PFSK-1 (cell line): ENCODE results near the gene FAXDC2.

ENCODE experiments used
- FOXP2 ChIP-seq: optimal IDR thresholded peaks from 2 replicates; pipeline ENCODE3; 2011; ENCODE audit warnings: borderline replicate concordance, control low read depth, inconsistent platforms; ENCODE audit not compliant: insufficient read depth; ENCODE audit errors: extremely low read length, extremely low read depth
- POLR2AphosphoS5 ChIP-seq: IDR thresholded peaks from 2 replicates; pipeline ENCODE4 v1.6.1; 2012; ENCODE audit warnings: low read depth, mild to moderate bottlenecking, control low read depth, low read length, moderate library complexity
- SIN3A ChIP-seq: IDR thresholded peaks from 2 replicates; pipeline ENCODE4 v1.6.1; 2012; ENCODE audit warnings: mild to moderate bottlenecking, low read length, moderate library complexity, borderline replicate concordance; ENCODE audit not compliant: insufficient read depth
- TAF1 ChIP-seq: IDR thresholded peaks from 2 replicates; pipeline ENCODE4 v1.6.1; 2012; ENCODE audit warnings: low read length, control low read depth, borderline replicate concordance; ENCODE audit not compliant: insufficient read depth
- TF ChIP-seq, protein P1 (sequence below), 2 experiments: IDR thresholded peaks; 2 replicates each; pipeline versions ENCODE4 v1.6.1 to v1.8.0; 2011 to 2012; ENCODE audit warnings: low read depth in 2 of 2, low read length in 2 of 2, control low read depth in 1 of 2, inconsistent platforms in 1 of 2, mild to moderate bottlenecking in 1 of 2, moderate library complexity in 1 of 2; ENCODE audit not compliant: insufficient read depth in 1 of 2

DNA sequence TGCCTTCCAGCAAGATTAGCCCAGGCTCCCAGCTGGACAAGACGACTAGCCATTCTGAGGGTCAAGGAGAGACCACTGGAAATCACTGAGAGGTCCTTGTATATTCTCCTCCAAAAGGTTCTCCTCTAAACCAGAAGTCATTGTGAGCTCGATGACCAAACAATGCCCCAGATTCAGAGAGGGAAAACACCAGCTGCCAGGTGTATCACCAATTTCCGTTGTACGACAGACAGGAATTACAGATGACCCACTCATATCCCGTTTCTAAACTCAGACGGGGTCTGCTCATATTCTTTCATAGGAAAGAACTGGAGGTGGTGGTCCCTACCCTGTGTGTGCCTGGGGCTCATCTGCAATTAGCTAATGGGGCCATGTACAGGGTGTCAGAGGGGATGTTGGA lies 14.2 kb downstream of the FAXDC2 start:
- TF ChIP-seq, protein P1, sequence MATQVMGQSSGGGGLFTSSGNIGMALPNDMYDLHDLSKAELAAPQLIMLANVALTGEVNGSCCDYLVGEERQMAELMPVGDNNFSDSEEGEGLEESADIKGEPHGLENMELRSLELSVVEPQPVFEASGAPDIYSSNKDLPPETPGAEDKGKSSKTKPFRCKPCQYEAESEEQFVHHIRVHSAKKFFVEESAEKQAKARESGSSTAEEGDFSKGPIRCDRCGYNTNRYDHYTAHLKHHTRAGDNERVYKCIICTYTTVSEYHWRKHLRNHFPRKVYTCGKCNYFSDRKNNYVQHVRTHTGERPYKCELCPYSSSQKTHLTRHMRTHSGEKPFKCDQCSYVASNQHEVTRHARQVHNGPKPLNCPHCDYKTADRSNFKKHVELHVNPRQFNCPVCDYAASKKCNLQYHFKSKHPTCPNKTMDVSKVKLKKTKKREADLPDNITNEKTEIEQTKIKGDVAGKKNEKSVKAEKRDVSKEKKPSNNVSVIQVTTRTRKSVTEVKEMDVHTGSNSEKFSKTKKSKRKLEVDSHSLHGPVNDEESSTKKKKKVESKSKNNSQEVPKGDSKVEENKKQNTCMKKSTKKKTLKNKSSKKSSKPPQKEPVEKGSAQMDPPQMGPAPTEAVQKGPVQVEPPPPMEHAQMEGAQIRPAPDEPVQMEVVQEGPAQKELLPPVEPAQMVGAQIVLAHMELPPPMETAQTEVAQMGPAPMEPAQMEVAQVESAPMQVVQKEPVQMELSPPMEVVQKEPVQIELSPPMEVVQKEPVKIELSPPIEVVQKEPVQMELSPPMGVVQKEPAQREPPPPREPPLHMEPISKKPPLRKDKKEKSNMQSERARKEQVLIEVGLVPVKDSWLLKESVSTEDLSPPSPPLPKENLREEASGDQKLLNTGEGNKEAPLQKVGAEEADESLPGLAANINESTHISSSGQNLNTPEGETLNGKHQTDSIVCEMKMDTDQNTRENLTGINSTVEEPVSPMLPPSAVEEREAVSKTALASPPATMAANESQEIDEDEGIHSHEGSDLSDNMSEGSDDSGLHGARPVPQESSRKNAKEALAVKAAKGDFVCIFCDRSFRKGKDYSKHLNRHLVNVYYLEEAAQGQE (IDR thresholded peaks at IDR 0.05; ENCODE audit: insufficient read depth in 1 of 2, low read depth in 2 of 2, low read length in 2 of 2), result no peak
- TF ChIP-seq POLR2AphosphoS5, result no peak
- no peak for TF ChIP-seq TAF1
- no peak for TF ChIP-seq SIN3A
- no peak for TF ChIP-seq FOXP2
